IMR-90 (cell line): Measurements from ENCODE around the gene SUPT3H. TPM values are rescaled to one million over a fixed set of nuclear protein-coding genes. Genes with fewer than 3 reads are reported as not detected.

Experiments
- ATAC-seq: fragments of 200-7000 bp; cut with Tn5 transposase; 2 replicates; pipeline ENCODE4 v1.9.1; 2020; ENCODE audit warnings: low read depth, mild to moderate bottlenecking, moderate library complexity
- BruUV-seq: library from RNA; stranded (reverse); fragments of 400-500 nt; replicated peaks from 2 replicates; lab custom pipeline; 2021; lab: Mats Ljungman, UMichigan
- CTCF ChIA-PET: fragments of 300-600 bp; formaldehyde crosslinking; extraction: SDS; loops from one replicate; lab custom pipeline; 2021; ENCODE audit warnings: antibody characterized with exemption; lab: Yijun Ruan, JAX
- POLR2A ChIA-PET: fragments of 300-600 bp; sonication (Branson Sonifier 250); formaldehyde crosslinking; loops from one replicate; lab custom pipeline; 2022; ENCODE audit warnings: antibody characterized with exemption; ENCODE audit not compliant: unreplicated experiment; lab: Charles Lee
- DNase-seq: peaks from one replicate; pipeline ENCODE4 v3.0.0; 2013
- H2AFZ ChIP-seq: replicated peaks from 2 replicates; pipeline ENCODE3; 2013; ENCODE audit warnings: low read length, mild to moderate bottlenecking; ENCODE audit not compliant: poor library complexity
- H2AK5ac ChIP-seq: 2 replicates; pipeline ENCODE4 v1.6.1; 2013; ENCODE audit warnings: low read depth, low read length, inconsistent platforms
- H2AK9ac ChIP-seq: replicated peaks from 2 replicates; pipeline ENCODE3; 2013; ENCODE audit warnings: mild to moderate bottlenecking, low read depth, low read length, moderate library complexity; ENCODE audit not compliant: poor library complexity
- H2BK120ac ChIP-seq: 2 replicates; pipeline ENCODE4 v1.6.1; 2013; ENCODE audit warnings: low read depth, low read length, inconsistent platforms
- H2BK15ac ChIP-seq: 3 replicates; pipeline ENCODE4 v1.6.1; 2013; ENCODE audit warnings: low read depth, low read length, inconsistent platforms
- H2BK20ac ChIP-seq: 2 replicates; pipeline ENCODE4 v1.6.1; 2013; ENCODE audit warnings: low read depth, mild to moderate bottlenecking, inconsistent platforms, low read length, moderate library complexity
- H2BK5ac ChIP-seq: 2 replicates; pipeline ENCODE4 v1.6.1; 2013; ENCODE audit warnings: mild to moderate bottlenecking, low read depth, low read length, inconsistent platforms; ENCODE audit not compliant: poor library complexity, severe bottlenecking
- H3K14ac ChIP-seq: replicated peaks from 2 replicates; pipeline ENCODE4 v1.6.1; 2013; ENCODE audit warnings: low read depth, low read length, inconsistent platforms
- H3K18ac ChIP-seq: 2 replicates; pipeline ENCODE4 v1.6.1; 2013; ENCODE audit warnings: low read depth, low read length, control low read depth
- H3K23ac ChIP-seq: 2 replicates; pipeline ENCODE4 v1.6.1; 2013; ENCODE audit warnings: low read depth, low read length, inconsistent platforms
- H3K27ac ChIP-seq: 2 replicates; pipeline ENCODE4 v1.5.1; 2013; ENCODE audit warnings: mild to moderate bottlenecking, control low read depth, low read length; ENCODE audit not compliant: insufficient read depth
- H3K27me3 ChIP-seq: 2 replicates; pipeline ENCODE4 v1.6.1; 2013; ENCODE audit warnings: low read length; ENCODE audit not compliant: control insufficient read depth, insufficient read depth
- H3K36me3 ChIP-seq: 2 replicates; pipeline ENCODE4 v1.6.1; 2013; ENCODE audit warnings: low read length, mixed read lengths; ENCODE audit not compliant: control insufficient read depth, insufficient read depth
- H3K4ac ChIP-seq: 2 replicates; pipeline ENCODE4 v1.6.1; 2013; ENCODE audit warnings: low read depth, low read length, inconsistent platforms
- H3K4me1 ChIP-seq: 2 replicates; pipeline ENCODE4 v1.6.1; 2013; ENCODE audit warnings: low read length, mixed read lengths; ENCODE audit not compliant: control insufficient read depth, insufficient read depth
- H3K4me2 ChIP-seq: 2 replicates; pipeline ENCODE4 v1.6.1; 2013; ENCODE audit warnings: low read depth, mild to moderate bottlenecking, control low read depth, low read length, moderate library complexity
- H3K4me3 ChIP-seq: 2 replicates; pipeline ENCODE4 v1.5.1; 2013; ENCODE audit warnings: low read depth, mild to moderate bottlenecking, control low read depth, low read length, moderate library complexity; ENCODE audit not compliant: insufficient read depth
- H3K56ac ChIP-seq: 2 replicates; pipeline ENCODE4 v1.6.1; 2013; ENCODE audit warnings: low read length, inconsistent platforms; ENCODE audit not compliant: insufficient read depth; ENCODE audit errors: extremely low read depth
- H3K79me1 ChIP-seq, 2 experiments: 2 replicates each; pipeline ENCODE4 v1.6.1; 2013; ENCODE audit warnings: low read length in 2 of 2, inconsistent platforms in 1 of 2, low read depth in 1 of 2
- H3K9ac ChIP-seq: 2 replicates; pipeline ENCODE4 v1.6.1; 2013; ENCODE audit warnings: low read depth, low read length, control low read depth
- H3K9me1 ChIP-seq: 2 replicates; pipeline ENCODE4 v1.6.1; 2013; ENCODE audit warnings: low read length, inconsistent platforms; ENCODE audit not compliant: insufficient read depth
- H3K9me3 ChIP-seq: 2 replicates; pipeline ENCODE4 v1.6.1; 2013; ENCODE audit warnings: low read length; ENCODE audit not compliant: control insufficient read depth, insufficient read depth
- H4K20me1 ChIP-seq: 2 replicates; pipeline ENCODE4 v1.6.1; 2013; ENCODE audit warnings: low read length, inconsistent platforms; ENCODE audit not compliant: insufficient read depth
- H4K5ac ChIP-seq: 2 replicates; pipeline ENCODE4 v1.6.1; 2013; ENCODE audit warnings: mild to moderate bottlenecking, low read depth, low read length, control low read depth
- H4K8ac ChIP-seq, 2 experiments: 2 replicates each; pipeline ENCODE4 v1.6.1; 2013; ENCODE audit warnings: low read depth in 2 of 2, low read length in 2 of 2, control low read depth in 1 of 2, inconsistent platforms in 1 of 2
- H4K91ac ChIP-seq: 2 replicates; pipeline ENCODE4 v1.6.1; 2013; ENCODE audit warnings: low read depth, low read length, inconsistent platforms; ENCODE audit not compliant: insufficient read depth
- BHLHE40 ChIP-seq: fragments of 150-350 bp; IDR thresholded peaks from 2 replicates; pipeline ENCODE4 v1.6.1; 2016; ENCODE audit warnings: mild to moderate bottlenecking, low read depth, low read length
- CEBPB ChIP-seq: IDR thresholded peaks from 2 replicates; pipeline ENCODE4 v1.6.1; 2012; ENCODE audit warnings: low read depth, low read length, improper control_type of control experiment
- MAFK ChIP-seq: IDR thresholded peaks from 2 replicates; pipeline ENCODE4 v1.6.1; 2012; ENCODE audit warnings: low read depth, low read length, improper control_type of control experiment
- MAZ ChIP-seq: IDR thresholded peaks from 2 replicates; pipeline ENCODE4 v1.6.1; 2012; ENCODE audit warnings: low read depth, mild to moderate bottlenecking, low read length, improper control_type of control experiment, moderate library complexity, borderline replicate concordance
- MXI1 ChIP-seq: IDR thresholded peaks from 2 replicates; pipeline ENCODE4 v1.6.1; 2012; ENCODE audit warnings: low read depth, mild to moderate bottlenecking, low read length, moderate library complexity, borderline replicate concordance
- RAD21 ChIP-seq: IDR thresholded peaks from 2 replicates; pipeline ENCODE4 v1.6.1; 2012; ENCODE audit warnings: low read length, improper control_type of control experiment
- RFX5 ChIP-seq: IDR thresholded peaks from 2 replicates; pipeline ENCODE4 v1.8.0; 2012; ENCODE audit warnings: low read depth, mild to moderate bottlenecking, low read length, moderate library complexity
- SMC3 ChIP-seq: fragments of 150-350 bp; IDR thresholded peaks from 2 replicates; pipeline ENCODE4 v1.6.1; 2016; ENCODE audit warnings: low read depth, mild to moderate bottlenecking, antibody characterized with exemption, low read length, moderate library complexity
- WGBS, 2 experiments: methylation state at CpG; one replicate each; pipeline versions ENCODE4 v1.1.5 to v1.1.7; 2013; ENCODE audit warnings: missing lambda C conversion rate in 2 of 2; ENCODE audit not compliant: insufficient read length in 1 of 2; ENCODE audit errors: extremely low coverage in 2 of 2; 5-methylcytosine and 5-hydroxymethylcytosine counted together
- dilution Hi-C: fragments of 300-500 bp; cut with HindIII; formaldehyde crosslinking; loops from one replicate; pipeline ENCODE4 v1.14.3; 2018; ENCODE audit warnings: low sequenced_read_pairs; ENCODE audit not compliant: unreplicated experiment
- in situ Hi-C: fragments of 300-500 bp; cut with MboI; formaldehyde crosslinking; loops from 3 replicates; pipeline ENCODE4 v1.14.3; 2019; ENCODE audit warnings: low sequenced_read_pairs, inconsistent platforms, mixed read lengths
- intact Hi-C: fragments of 100-400 bp; cut with micrococcal nuclease; formaldehyde crosslinking; loops from 2 replicates; pipeline ENCODE4 v1.10.0; 2022
- polyA plus RNA-seq, 3 experiments: library from polyadenylated mRNA; depleted of rRNA; stranded (reverse); fragments of >200 nt; gene quantifications; 2 replicates each; pipeline ENCODE4 v1.2.3, GENCODE V29; 2012; ENCODE audit warnings: low replicate concordance in 1 of 3
- total RNA-seq: library from RNA; depleted of rRNA; stranded (reverse); fragments of >200 nt; gene quantifications from 2 replicates; pipeline ENCODE4 v1.2.3, GENCODE V29; 2012
- TF ChIP-seq, protein P1 (sequence below): conservative IDR thresholded peaks from 2 replicates; pipeline ENCODE4 v1.5.1; 2012; ENCODE audit warnings: mild to moderate bottlenecking, low read depth, low read length, improper control_type of control experiment

Gene SUPT3H
- total and polyA plus RNA-seq, 2 of the 4 experiments (the other 2 are of a cell fraction): 4.5 to 5.0 TPM

DNA sequence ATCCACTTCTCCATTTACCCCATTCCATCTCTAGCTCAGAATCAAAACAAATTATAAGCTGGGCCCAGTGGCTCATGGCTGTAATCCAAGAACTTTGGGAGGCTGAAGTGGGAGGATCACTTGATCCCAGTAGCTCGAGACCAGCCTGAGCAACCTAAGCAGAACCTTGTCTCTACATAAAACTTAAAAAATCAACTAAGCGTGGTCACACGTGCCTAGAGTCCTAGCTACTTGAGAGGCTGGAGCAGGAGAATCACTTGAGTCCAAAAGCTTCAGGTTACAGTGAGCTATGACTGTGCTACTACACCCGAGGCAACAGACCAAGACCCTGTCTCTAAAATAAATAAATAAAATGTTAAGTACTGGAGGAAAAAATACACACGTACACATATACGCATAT lies 124.3 kb downstream of the SUPT3H start:
- Histone ChIP-seq H3K4me1 (no peaks in the 10 kb centered on the region), H4K5ac (no peak overlapping the region), H2AK5ac (no peak overlapping the region), H4K20me1 (no peaks in the 10 kb centered on the region), H2AFZ (no peak overlapping the region), H2BK15ac (no peak overlapping the region), H2BK5ac (no peak overlapping the region), H3K4me3 (no peak overlapping the region), H3K23ac (no peak overlapping the region), H3K4me2 (no peak overlapping the region), H2BK120ac (no peak overlapping the region), H2BK20ac (no peak overlapping the region), H3K36me3 (no peaks in the 10 kb centered on the region), H3K56ac (no peak overlapping the region), H3K9me3 (no peaks in the 10 kb centered on the region), H3K14ac (no peak overlapping the region; the same call in 1 of the 2 replicates), H4K91ac (no peak overlapping the region), H3K79me1 (no peaks in the 10 kb centered on the region), H3K9ac (no peak overlapping the region), H3K27me3 (no peaks in the 10 kb centered on the region), H3K18ac (no peak overlapping the region), H3K27ac (no peak overlapping the region), H2AK9ac (no peak overlapping the region), H3K9me1 (no peaks in the 10 kb centered on the region), H3K4ac (no peak overlapping the region), H4K8ac (no peak overlapping the region)
- CTCF ChIA-PET: no interaction called here
- ATAC-seq: no peak
- TF ChIP-seq, protein P1, sequence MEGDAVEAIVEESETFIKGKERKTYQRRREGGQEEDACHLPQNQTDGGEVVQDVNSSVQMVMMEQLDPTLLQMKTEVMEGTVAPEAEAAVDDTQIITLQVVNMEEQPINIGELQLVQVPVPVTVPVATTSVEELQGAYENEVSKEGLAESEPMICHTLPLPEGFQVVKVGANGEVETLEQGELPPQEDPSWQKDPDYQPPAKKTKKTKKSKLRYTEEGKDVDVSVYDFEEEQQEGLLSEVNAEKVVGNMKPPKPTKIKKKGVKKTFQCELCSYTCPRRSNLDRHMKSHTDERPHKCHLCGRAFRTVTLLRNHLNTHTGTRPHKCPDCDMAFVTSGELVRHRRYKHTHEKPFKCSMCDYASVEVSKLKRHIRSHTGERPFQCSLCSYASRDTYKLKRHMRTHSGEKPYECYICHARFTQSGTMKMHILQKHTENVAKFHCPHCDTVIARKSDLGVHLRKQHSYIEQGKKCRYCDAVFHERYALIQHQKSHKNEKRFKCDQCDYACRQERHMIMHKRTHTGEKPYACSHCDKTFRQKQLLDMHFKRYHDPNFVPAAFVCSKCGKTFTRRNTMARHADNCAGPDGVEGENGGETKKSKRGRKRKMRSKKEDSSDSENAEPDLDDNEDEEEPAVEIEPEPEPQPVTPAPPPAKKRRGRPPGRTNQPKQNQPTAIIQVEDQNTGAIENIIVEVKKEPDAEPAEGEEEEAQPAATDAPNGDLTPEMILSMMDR: no peak
- no peak for TF ChIP-seq CEBPB
- no peak for TF ChIP-seq MXI1
- no peak for TF ChIP-seq MAZ
- no peak for TF ChIP-seq SMC3
- no peak for TF ChIP-seq BHLHE40
- TF ChIP-seq RAD21: no peak
- no peak for TF ChIP-seq RFX5
- TF ChIP-seq MAFK: no peak
- no TSS peak for BruUV-seq
- WGBS, 2 experiments: no CpG with 5 or more reads among the region's 6 CpGs
- in situ Hi-C loops (no loop called here), dilution Hi-C loops (no loop called here), intact Hi-C loops (no loop called here)
- POLR2A ChIA-PET: no interaction called here
- DNase-seq: no peak
